HG02571 (cell line): ENCODE data around the gene MELK.

Experiments
- ATAC-seq: cut with Tn5 transposase; IDR thresholded peaks from one replicate; pipeline ENCODE4 v1.9.1; 2021; ENCODE audit warnings: mild to moderate bottlenecking, moderate library complexity; ENCODE audit not compliant: unreplicated experiment

The MELK gene

DNA sequence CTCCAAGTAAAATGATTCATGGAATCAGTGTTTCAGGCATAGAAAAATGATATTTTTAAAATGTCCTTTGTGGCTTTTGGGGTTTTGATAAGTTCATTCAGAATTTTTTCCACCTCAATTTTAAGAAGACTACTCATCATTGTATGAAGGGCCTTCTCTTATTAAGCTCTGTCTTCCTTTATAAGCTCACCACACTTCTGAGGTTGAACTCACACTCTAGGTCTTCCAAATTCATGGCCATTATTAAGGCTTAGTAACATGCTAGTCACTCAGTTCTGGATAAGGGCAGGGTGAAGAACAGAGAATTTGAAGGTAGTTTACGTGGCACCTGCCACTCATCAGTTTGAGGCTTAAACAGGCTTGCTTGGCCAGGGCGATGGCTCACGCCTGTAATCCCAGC is 4.2 kb downstream of the MELK start:
- ATAC-seq: no peak

DNA sequence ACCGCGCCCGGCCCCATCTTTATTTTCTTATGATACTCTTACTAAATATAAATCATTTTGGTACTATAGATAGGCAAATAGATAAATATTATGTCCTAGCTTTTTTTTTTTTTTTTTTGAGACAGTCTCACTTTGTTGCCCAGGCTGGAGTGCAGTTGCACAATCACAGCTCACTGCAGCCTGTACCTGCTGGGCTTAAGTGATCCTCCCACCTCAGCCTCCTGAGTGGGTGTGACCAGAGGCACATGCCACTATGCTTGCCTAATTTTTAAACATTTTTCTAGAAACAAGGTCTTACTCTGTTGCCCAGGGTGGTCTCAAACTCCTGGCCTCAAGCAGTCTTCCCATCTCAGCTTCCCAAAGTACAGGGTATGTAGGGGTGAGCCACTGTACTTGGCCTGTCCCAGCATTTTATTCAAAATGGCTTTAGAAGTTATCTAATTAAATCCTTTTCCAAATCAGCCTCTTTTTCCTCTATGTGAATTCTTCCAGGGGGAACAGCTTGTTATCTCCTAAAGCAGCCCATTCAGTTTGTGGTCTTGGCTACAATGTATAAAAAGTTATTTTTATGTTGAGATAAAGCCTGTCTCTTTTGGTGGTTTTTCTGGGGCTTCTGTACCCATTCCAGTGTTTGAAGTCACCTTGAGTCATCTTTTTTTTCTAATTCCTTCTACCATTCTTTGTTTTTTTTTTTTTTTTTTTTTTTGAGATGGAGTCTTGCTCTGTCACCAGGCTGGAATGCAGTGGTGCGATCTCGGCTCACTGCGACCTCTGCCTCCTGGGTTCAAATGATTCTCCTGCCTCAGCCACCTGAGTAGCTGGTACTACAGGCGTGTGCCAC is 12.1 kb downstream of the MELK start:
- no peak for ATAC-seq

DNA sequence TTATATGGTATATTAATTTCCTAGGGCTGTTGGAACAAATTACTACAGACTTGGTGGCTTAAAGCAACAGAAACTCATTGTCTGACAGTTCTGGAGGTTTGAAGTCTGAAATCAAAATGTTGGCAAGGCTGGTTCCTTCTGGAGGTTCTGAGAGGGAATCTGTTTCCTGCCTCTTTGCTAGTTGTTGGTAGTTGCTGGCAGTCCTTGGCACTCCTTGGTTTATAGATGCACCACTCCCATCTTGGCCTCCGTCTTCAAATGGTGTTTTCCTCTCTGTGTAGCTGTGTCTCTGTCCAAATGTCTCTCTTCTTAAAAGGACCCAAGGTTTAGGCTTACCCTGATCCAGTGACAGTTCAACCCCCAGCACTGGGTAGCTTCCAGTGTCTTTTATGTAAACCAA is 17.5 kb downstream of the MELK start:
- no peak for ATAC-seq

DNA sequence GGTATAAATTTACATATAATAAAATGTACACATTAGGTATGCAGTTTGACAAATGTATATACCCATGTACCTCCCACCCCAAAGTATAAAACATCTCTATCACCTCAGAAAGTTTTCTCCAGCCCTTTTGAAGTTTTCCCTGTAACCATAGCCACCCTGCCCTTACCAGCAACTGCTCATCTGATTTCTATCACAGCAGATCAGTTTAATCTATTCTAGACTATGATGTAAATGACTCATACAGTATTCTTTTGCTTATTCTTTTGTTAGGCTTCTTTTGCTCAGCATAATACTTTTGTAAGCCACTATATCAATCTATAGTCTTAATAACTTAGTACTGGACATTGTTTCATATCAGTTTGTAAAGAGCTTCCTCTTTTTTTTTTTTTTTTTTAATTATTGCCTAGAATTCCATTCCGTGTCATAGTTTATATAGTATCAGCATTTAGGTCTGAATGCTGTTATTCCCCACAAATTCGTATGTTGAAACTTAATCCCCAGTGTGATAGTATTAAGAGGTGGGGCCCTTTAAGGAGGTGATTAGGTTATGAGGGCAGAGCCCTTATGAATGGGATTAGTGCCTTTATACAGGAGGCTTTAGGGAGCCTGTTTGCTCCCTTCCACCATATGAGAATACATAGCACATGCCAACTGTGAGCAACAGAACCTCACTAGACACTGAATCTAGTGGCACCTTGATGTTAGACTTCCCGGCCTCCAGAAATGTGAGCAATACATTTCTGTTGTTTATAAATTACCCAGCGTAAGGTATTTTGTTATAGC is 20.3 kb downstream of the MELK start:
- no peak for ATAC-seq

DNA sequence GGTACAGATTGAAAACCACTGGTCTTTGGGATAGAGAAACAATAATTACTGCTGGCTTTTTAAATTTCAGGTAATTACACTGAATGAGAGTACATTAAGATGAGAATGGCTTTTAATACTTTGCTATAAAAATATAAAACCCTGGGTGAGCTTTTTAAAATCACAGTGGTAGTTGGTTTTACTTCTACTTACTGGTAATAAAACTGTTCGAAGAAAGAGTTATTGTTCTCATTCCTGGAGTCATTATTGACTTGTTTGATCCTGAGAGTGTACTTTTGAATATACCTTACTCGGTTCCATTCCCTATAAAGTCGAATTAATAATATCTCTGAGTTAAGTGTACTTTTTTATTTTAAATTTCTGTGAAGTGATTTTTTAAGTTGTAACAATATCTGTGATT is 21.5 kb downstream of the MELK start:
- no peak for ATAC-seq

DNA sequence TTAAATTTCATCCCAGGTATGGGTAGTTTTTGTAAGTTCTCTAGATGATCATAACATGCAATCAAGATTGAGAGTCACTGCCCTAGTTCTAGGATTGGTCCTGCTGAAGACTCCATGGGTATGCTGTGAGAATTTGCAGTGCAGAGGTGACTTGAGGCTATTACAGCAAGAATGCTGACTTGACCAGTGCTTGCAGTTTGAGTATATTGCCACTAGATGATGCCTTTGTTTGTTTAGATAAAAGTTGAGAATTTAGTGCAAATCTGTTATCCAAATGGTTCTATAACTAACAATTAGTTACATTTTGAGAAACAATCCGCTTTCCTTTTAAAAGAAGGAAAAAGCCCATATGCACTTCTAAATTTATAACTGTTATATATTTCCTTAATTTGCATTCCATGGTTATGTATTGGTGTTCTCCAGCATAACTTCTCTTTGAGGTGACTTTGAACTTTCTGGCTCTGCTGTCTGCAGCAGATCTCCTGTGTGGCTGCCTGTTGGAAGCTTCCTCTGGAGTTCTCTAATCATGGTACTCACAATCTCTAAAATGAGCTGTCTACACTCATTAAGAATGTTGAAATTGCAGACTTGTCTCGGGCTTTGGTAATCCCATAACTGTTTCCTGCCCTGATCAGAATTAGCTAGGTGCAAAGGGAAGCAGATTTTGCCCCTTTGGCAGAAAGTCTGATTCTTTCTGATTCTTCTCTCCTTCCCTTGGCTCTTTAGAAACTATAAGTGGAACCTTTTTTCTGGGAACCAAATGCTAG is 24.9 kb downstream of the MELK start:
- no peak for ATAC-seq

DNA sequence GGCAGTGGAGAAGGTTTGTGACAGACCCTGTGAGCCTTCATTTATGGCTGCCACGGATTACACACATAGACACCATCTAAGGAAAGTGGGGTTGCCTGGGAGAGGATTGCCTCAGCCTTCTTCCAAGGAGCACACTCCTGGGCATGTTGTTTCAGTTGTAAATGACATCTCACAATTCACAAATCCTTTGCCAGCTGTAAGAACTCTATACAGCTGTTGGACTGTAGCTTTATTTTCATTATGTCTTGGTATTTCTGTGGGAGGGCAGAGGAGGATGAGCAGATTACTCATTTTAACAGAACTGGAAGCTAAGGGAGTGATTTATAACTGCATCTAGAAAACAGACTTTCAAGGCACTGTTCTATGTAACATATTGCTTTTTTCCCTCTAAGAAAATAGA is 25.6 kb downstream of the MELK start:
- ATAC-seq: no peak

DNA sequence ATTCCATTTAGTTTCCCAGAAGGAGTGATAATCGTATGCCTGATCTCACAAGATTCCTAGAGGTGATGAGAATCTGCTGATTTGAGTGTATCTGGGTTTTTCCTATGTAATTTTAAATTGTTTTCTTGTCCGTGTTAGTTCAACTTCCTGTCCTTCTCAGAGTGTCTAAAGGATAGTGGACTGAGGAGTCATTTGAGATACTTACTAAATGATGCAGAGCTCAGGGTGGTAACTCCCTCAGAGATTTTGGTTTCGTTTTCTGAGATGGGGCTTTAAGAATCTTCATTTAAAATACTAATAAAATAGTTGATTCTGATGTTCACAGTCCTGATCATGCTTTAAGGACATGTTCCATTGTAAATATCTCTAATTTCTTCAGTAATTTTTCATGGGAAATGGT is 30.3 kb downstream of the MELK start:
- no peak for ATAC-seq

DNA sequence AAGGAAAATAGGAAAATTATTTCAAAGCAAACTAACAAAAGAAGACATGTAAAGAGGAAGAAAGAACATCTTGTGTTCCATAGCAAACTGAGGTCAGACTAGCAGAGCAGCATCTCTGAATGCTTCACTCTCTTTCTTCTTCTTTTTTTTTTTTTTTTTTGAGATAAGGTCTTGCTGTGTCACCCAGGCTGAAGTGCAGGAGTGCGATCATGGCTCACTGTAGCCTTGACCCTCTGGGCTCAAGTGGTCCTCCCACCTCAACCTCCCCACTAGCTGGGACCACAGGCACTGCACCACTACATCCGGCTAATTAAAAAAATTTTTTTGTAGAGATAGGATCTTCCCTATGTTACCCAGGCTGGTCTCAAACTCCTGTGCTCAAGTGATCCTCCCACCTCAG is 36.6 kb downstream of the MELK start:
- no peak for ATAC-seq

DNA sequence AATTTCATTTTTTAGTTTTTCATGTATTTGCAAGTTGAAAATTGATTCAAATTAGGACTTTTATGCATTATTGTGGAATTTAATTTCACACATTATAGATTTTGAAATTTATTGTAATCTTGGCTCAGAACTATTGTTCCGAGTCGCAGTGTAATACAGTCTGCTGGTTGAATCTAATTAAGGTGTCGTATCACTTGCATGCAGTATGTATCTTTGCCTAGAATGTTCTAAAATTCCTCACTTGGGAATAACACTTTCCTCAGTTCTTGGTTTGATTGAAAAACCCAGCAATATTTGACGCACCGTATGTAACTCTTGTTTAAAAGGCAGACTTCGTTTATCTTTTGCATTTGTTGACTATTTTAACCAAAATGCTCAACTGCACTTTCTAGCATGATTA is 49.4 kb downstream of the MELK start:
- no peak for ATAC-seq

DNA sequence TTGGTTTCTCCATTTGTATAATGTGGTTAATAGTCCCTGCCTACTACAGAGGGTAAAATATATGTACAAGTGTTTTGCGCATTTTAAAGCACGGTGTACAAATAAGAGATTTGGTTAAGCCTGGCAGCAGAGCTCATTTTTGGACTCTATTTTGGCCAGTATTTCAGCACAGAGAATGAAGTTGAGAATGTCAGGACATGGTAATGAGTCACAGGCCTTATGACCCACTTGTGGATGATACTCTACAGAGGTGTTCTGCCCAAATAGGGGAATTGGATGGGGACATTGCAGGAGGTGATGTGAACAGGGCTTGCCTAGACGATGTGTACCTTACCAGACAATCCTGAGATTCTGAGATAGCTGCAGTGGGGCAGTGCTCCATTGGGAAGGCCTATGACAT is 50.6 kb downstream of the MELK start:
- no peak for ATAC-seq

DNA sequence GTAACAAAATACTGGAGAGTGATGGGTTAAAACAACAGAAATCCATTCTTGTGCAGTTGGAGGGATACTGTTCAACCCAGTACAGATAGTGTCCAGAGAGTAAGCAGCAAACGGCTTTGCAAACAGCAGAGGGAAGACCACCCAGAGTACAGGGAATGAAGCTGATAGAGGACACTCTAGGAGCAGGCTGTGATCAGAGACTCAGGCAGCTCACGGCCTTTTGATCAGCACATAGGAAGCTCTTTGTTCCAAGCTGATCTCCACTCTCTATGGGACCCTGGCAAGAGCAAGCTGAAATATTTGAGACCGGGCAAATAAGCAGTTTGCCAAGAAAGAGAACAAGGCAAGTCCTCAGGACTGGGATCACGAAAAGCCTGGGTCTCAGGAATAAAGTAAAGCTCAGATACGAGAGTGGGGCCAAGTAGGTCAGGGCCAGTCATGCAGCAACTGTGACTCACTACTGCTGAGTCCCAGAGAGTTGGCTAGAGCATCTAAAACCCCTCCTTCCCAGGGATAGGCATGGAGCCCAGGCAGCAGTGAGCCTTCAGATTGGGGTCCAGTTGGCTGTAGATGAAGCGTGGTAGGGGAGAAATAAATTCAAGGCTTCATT is 52.4 kb downstream of the MELK start:
- ATAC-seq: no peak

DNA sequence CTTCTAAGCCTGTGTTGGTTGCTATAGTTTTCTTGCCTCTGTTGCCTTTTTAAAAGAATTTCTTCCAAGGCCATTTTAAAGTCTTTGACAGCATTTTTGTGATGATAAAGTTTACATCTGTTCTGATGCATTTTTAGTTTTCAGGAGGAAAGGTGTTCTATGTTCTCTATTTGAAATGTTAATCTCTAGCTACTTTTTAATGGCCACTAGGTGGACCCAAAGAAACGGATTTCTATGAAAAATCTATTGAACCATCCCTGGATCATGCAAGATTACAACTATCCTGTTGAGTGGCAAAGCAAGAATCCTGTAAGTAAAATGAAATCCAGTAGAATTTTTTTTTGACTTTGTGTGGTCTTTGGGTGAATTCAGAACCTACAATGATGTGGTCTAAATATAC is 60.2 kb downstream of the MELK start:
- no peak for ATAC-seq

DNA sequence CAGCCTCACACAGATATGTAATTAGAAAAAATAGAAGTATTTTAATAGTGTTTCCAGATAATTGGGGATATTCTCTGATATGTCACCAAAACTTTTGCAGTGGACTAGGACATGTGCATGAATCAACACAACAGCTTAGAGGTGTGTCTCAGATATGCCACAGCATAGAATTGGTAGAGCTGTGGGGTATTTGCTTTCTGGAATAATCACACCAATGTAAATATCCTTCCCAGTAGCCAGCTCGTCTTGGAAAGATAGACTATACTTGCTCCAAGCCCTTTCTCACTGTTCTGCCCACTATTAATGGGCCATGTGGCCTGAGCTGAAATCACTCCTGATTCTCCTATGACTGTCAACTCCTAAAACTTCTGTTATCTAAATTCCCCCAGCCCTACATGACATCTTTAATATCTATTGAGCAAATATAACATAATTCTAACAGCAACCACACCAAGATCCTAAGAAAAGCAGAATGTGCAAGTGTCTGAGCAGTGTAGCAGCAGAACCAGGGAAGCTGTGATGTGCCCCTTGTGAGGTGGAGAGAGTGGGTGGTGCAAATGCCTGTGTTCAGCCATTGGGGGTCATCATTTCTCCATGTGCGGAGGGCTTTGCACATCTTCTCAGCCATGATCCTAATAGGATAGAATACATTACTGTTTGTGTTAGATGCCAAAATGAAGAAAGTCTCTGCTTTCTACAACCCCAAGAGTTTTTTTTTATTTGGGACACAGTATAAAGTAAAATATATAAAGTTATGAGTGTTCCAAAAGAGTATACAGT is 65.0 kb downstream of the MELK start:
- ATAC-seq: no peak

DNA sequence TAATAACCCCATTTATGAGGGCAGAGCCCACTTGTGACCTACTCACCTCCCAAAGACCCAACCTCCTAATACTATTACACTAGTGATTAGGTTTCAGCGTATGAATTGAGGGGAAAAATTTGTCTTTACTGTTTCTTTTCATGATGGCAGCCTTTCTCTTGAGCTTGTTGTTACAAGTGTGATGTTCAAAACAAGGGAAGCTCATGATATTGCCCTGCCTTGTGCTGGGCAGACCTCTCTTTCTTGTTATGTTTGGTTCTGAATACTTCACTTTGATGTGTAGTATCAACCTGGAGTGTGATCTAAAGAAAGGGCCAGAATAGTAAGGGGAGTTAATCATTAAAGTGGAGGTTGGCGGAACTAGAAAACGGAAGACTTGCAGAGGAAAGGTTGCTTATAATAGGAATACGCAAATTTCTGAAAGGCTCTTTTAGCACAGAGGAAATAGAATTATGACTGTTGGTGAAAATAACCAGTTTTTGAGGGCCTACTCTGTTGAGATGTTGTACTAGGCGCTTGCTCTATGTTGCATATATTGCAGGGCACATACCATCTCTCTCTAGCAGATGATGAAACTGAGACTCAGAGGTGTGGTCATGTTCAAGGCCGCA is 68.2 kb downstream of the MELK start:
- peak; percentile 75 for ATAC-seq

DNA sequence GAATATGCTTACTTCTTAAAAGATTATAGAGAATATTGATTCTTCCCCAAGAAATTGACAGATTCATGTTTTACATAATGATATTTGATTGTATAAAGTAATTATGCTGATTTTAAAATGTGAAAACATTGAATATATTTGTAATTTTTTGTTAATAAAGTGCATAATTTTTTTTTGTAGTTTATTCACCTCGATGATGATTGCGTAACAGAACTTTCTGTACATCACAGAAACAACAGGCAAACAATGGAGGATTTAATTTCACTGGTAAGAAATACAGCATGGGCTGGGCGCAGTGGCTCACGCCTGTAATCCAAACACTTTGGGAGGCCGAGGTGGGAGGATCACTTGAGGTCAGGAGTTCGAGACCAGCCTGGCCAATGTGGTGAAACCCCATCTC is 70.1 kb downstream of the MELK start:
- ATAC-seq: no peak

DNA sequence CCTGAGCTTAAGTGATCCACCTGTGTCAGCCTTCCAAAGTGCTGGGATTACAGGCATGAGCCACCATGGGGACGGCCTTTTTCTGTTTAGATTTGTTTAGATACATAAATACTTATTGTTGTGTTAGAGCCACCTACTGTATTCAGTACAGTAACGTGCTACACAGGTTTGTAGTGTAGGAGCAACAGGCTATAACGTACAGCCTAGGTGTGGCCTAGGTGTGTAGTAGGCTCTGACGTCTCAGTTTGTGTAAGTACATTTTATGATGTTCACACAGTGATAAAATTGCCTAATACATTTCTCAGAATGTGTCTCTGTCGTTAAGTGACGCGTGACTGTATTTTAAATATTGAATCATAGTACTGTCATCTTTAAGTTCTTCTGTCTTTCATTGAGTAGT is 84.1 kb downstream of the MELK start:
- ATAC-seq: no peak

DNA sequence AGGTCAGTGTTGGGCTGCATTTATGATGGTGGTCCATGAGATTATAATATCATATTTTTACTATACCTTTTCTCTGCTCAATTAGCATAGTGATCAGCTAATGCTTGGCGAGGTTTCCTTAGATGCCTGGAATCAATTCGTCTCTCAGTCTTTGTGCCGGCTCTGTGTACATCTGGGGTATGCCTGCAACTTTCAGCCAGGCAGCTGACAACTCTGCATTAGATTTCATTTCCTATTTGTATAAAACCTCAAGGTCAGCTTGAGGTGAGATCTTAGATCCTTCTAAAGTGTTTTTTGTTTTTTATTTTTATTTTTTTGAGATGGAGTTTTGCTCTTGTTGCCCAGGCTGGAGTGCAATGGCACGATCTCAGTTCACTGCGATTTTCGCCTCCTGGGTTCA is 86.8 kb downstream of the MELK start:
- no peak for ATAC-seq

DNA sequence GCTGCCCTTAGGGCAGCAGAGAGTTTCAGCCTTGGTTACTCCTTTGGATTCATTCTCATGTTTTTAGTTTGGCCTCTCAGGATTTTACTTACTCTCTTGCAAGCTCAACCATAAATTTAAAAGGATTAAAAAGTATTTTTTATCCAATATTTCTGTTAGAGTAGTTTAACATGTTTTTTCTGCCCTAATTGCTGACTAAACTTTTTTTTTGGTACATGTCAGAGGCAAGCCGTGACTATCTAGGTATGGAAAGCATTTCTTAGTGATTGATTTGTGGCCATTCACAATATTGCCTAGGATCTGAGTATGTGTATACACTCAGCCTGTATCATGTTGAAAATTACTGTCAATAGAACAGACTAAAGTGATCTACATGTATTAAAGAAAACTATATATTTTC is 92.1 kb downstream of the MELK start:
- no peak for ATAC-seq

DNA sequence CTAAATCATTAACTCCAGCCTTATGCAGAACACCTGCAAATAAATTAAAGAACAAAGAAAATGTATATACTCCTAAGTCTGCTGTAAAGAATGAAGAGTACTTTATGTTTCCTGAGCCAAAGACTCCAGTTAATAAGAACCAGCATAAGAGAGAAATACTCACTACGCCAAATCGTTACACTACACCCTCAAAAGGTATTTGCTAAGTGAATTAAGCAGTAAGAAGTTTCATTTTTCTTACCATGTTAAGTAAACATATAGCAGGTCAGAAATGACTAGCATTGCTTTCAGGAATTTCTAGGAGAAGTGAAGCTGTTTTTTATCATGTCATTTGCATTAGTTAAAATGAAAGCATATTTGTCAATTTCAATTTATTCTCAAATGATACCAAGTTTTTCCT is 92.7 kb downstream of the MELK start:
- no peak for ATAC-seq
